Measurements from ENCODE around the gene NOXA1. TPM values are rescaled to one million over a fixed set of nuclear protein-coding genes. Genes with fewer than 3 reads are reported as not detected.

The NOXA1 gene, protein sequence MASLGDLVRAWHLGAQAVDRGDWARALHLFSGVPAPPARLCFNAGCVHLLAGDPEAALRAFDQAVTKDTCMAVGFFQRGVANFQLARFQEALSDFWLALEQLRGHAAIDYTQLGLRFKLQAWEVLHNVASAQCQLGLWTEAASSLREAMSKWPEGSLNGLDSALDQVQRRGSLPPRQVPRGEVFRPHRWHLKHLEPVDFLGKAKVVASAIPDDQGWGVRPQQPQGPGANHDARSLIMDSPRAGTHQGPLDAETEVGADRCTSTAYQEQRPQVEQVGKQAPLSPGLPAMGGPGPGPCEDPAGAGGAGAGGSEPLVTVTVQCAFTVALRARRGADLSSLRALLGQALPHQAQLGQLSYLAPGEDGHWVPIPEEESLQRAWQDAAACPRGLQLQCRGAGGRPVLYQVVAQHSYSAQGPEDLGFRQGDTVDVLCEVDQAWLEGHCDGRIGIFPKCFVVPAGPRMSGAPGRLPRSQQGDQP
- 0.91 to 2.0 TPM (median 1.3 TPM) in 5 replicates for total RNA-seq (2022; extraction: Qiagen RNA extraction; ENCODE audit: low read depth)

DNA sequence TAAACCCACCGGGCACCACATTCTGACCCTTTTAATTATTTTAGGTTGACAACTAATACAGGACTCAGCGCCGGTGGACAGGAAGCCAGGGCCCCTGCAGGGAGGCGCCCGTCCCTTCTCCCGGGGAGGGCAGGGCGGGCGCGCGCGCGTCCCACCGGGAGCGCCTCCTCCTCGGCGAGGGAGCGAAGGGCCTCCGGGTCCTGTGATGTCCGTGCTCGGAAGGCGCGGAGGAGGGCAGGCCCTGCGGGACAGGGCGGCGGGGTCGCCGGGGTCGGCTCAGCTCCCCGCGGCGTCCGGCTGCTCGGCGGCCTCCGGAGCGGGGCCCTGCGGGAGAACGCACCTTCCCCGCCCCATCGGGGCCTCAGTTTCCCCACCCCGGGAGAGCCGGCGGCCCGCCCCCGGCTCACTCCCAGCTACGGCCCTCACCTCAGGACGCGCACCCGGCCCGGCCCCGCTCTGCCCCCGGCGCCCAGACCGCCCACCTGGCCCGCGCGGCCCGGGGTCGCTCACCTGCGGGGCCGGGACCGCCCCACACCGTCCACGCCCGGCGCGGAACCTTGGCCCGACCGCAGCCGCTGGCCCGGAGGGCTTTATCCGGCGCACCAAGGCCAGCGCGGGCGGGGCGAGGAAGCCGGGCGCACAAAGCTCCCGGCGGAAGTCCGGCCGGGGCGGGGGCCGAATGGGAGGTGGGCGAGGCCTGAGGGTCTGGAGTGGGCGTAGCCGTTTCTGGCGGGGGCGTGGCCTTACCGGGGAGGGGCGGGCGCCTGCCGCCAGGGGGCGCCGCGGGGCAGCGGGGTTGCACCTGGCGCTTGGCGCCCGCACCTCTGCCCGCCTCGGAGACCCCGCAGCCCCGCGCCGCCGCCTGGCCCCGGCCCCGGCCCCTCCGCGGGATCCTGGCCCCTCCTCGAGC is at the start of gene NOXA1, which contains the start of gene EXD3:
Gene NOXA1 (plus strand): TSS at position 790 of the 910 bp plus-strand sequence. CDS start 137 bp downstream, outside the sequence.
Gene EXD3 (minus strand): TSS at position 559 of the 910 bp plus-strand sequence. CDS start 27,805 bp downstream, outside the sequence.

DNA sequence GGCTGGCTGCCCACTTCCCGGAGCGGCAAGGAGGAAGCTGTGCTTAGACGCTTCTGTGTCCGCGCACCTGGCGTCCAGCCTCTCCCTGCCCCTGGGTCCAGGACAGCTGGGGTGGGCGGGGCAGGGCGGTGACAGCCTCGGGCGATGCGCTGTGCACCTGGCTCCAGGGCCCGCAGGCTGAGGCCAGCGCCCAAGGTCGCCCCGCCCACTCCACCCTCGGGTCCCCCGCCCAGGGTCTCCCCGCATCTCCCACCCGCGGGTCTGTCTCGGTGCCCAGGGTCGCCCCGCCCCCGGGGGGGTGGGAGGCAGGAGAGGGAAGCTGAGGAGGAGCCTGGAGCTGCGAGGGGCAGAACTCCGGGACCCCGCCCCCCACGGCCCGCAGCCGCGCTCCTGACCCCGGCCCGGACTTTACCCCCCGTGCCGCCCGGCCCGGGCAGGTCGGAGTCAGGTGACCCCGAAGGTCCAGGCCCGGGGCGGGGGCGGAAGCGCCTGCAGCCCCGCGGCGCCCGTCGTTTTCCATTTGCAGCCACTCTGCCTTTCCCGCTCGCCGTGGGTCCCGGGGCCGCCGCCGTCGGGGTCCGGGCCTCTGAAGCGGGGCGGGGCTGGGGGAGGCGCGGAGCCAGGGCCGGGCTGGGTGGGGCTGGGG is 18.2 kb downstream of the NOXA1 start, which contains the start of gene ENTPD8:
Gene ENTPD8 (minus strand): TSS at position 69 of the 646 bp plus-strand sequence. CDS start 3,072 bp downstream, outside the sequence.

DNA sequence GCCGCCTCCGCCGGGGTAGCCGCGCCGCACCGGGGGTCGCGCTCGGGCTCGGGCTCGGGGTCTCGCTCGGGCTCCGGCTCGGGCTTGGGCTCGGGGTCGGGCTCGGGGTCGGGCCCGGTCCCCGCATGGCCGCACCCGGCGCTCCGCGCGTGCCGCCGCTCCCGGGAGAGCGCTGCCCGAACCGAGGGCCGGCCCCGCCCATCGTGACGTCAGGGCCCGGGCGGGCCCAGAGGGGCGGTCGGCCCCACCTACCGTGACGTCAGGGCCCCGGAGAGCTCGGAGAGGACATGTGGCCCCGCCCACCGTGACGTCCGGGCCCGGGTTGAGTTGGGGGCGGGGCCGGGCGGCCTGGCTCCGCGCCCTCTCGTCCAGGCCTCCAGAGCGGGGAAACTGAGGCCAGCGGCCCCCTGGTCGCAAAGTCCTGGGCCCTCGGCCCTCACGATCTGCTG is 36.0 kb downstream of the NOXA1 start, which contains the start of gene NSMF:
Gene NSMF (minus strand): TSS at position 183 of the 449 bp plus-strand sequence. CDS start 232 bp downstream, outside the sequence.

Other genes with a start within 250 kb of the NOXA1 start
- gene ANAPC2, start 234.8 kb upstream of the NOXA1 start, total RNA-seq (2022; extraction: Qiagen RNA extraction; ENCODE audit: low read depth): 25.3 to 36.9 TPM (median 34.6 TPM) in 5 replicates
- gene SSNA1, start 234.7 kb upstream of the NOXA1 start, total RNA-seq (2022; extraction: Qiagen RNA extraction; ENCODE audit: low read depth): 105 to 159 TPM (median 141 TPM) in 5 replicates
- 6.8 to 10.6 TPM (median 9.0 TPM) in 5 replicates for gene TPRN, start 222.7 kb upstream of the NOXA1 start, total RNA-seq (2022; extraction: Qiagen RNA extraction; ENCODE audit: low read depth)
- gene TMEM203, start 217.7 kb upstream of the NOXA1 start, total RNA-seq (2022; extraction: Qiagen RNA extraction; ENCODE audit: low read depth): 36.5 to 44.9 TPM (median 44.2 TPM) in 5 replicates
- gene NDOR1, start 217.7 kb upstream of the NOXA1 start, total RNA-seq (2022; extraction: Qiagen RNA extraction; ENCODE audit: low read depth): 11.7 to 17.1 TPM (median 16.5 TPM) in 5 replicates
- 1.4 to 2.3 TPM (median 1.8 TPM) in 5 replicates for gene RNF208, start 201.2 kb upstream of the NOXA1 start, total RNA-seq (2022; extraction: Qiagen RNA extraction; ENCODE audit: low read depth)
- gene CYSRT1, start 198.2 kb upstream of the NOXA1 start, total RNA-seq (2022; extraction: Qiagen RNA extraction; ENCODE audit: low read depth): 3.6 to 5.2 TPM (median 4.2 TPM) in 5 replicates
- 0.08 to 0.31 TPM (median 0.21 TPM) in 5 replicates for gene RNF224, start 195.9 kb upstream of the NOXA1 start, total RNA-seq (2022; extraction: Qiagen RNA extraction; ENCODE audit: low read depth)
- 0.06 to 0.17 TPM (median 0.11 TPM) in 5 replicates for gene SLC34A3, start 192.5 kb upstream of the NOXA1 start, total RNA-seq (2022; extraction: Qiagen RNA extraction; ENCODE audit: low read depth)
- 612 to 791 TPM (median 723 TPM) in 5 replicates for gene TUBB4B, start 182.1 kb upstream of the NOXA1 start, total RNA-seq (2022; extraction: Qiagen RNA extraction; ENCODE audit: low read depth)
- gene STPG3, start 172.1 kb upstream of the NOXA1 start, total RNA-seq (2022; extraction: Qiagen RNA extraction; ENCODE audit: low read depth): not detected in 5 replicates
- 45.1 to 56.7 TPM (median 55.1 TPM) in 5 replicates for gene NELFB, start 168.1 kb upstream of the NOXA1 start, total RNA-seq (2022; extraction: Qiagen RNA extraction; ENCODE audit: low read depth)
- gene TOR4A, start 145.7 kb upstream of the NOXA1 start, total RNA-seq (2022; extraction: Qiagen RNA extraction; ENCODE audit: low read depth): 19.3 to 29.7 TPM (median 27.9 TPM) in 5 replicates
- gene NRARP, start 121.1 kb upstream of the NOXA1 start, total RNA-seq (2022; extraction: Qiagen RNA extraction; ENCODE audit: low read depth): 1.9 to 4.6 TPM (median 4.1 TPM) in 5 replicates
- gene EXD3, start 231 bp upstream of the NOXA1 start, total RNA-seq (2022; extraction: Qiagen RNA extraction; ENCODE audit: low read depth): 4.2 to 6.1 TPM (median 5.6 TPM) in 5 replicates
- gene ENTPD8, start 18.0 kb downstream of the NOXA1 start, total RNA-seq (2022; extraction: Qiagen RNA extraction; ENCODE audit: low read depth): 0.08 to 0.31 TPM (median 0.23 TPM) in 5 replicates
- 29.8 to 45.1 TPM (median 44.2 TPM) in 5 replicates for gene NSMF, start 35.9 kb downstream of the NOXA1 start, total RNA-seq (2022; extraction: Qiagen RNA extraction; ENCODE audit: low read depth)
- gene PNPLA7, start 127.0 kb downstream of the NOXA1 start, total RNA-seq (2022; extraction: Qiagen RNA extraction; ENCODE audit: low read depth): 0.45 to 1.0 TPM (median 0.69 TPM) in 5 replicates
- 57.7 to 99.0 TPM (median 89.5 TPM) in 5 replicates for gene MRPL41, start 128.5 kb downstream of the NOXA1 start, total RNA-seq (2022; extraction: Qiagen RNA extraction; ENCODE audit: low read depth)
- gene DPH7, start 155.5 kb downstream of the NOXA1 start, total RNA-seq (2022; extraction: Qiagen RNA extraction; ENCODE audit: low read depth): 26.2 to 32.2 TPM (median 30.1 TPM) in 5 replicates
- 41.9 to 63.7 TPM (median 56.5 TPM) in 5 replicates for gene ZMYND19, start 167.1 kb downstream of the NOXA1 start, total RNA-seq (2022; extraction: Qiagen RNA extraction; ENCODE audit: low read depth)
- gene ARRDC1, start 182.3 kb downstream of the NOXA1 start, total RNA-seq (2022; extraction: Qiagen RNA extraction; ENCODE audit: low read depth): 48.4 to 67.0 TPM (median 61.3 TPM) in 5 replicates
- gene EHMT1, start 195.6 kb downstream of the NOXA1 start, total RNA-seq (2022; extraction: Qiagen RNA extraction; ENCODE audit: low read depth): 37.5 to 49.3 TPM (median 41.8 TPM) in 5 replicates